Activated T-helper 1 cell treated with anti-CD3 and anti-CD28 coated beads, Interleukin-2, amount 50 U/mL, for 16 hours (primary cell): Measurements from ENCODE around the gene SNRNP70.
"Not testable (repeated sequence)": the region's sequence is repeated elsewhere in the genome, so short reads cannot be mapped to it uniquely, and the experiment has no call there.

Experiments used
- DNase-seq, 2 donors: peaks; one replicate each; pipeline ENCODE4 v3.0.0-alpha.2; 2020; ENCODE audit warnings: low read depth in 1 of 2, low spot score in 1 of 2

The SNRNP70 gene

DNA sequence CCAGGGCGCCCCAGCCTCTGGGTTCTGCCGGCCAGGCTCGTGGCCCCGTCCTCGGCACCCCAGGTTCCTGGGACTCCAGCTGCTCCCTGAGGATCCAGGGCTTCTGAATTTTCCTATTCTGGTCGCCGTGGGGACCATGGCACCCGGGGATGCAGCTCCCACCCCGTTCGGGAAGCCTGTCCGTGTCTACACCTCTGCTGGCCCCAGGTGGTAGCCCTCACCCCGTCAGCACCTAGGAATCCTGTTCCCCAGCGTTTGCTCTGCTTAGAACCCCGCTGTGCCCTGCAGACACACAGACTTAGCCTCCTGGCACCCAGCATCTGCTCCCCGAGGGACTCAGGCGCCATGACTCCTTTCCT lies 35.1 kb downstream of the SNRNP70 start:
- no peak for DNase-seq

DNA sequence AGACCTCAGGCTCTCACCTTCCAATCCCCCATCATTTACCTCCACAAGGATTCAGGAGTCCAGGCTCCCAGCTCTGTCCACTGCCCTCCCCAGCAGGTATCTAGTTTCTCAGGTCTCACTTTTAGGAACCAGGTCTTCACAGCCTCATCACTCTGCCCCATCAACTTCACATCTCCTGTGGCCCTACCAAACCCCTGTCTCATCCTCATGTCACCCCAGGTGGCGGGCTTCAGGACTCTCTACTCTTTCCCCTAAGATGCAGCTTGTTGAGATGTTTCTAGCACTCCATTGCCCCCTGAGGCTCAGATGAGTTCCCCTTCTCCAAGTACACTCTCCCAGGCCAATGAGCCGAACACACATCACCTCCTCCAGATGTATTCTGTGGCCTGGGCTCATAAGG lies 35.6 kb downstream of the SNRNP70 start:
- no peak for DNase-seq

DNA sequence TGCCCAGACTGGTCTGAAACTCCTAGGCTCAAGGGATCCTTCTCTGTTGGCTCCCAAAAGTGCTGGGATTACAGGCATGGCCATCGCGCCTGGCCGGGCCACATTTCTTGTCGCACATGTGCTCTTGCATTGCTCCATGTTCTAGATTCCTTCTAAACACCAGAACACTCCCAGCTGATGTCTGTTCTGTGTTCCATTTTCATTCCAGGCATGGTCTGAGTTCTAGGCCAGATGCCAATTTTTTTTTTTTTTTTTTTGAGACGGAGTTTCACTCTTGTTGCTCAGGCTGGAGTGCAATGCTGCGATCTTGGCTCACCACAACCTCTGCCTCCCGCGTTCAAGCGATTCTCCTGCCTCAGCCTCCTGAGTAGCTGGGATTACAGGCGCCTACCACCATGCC lies 36.6 kb downstream of the SNRNP70 start:
- not testable (repeated sequence) for DNase-seq

DNA sequence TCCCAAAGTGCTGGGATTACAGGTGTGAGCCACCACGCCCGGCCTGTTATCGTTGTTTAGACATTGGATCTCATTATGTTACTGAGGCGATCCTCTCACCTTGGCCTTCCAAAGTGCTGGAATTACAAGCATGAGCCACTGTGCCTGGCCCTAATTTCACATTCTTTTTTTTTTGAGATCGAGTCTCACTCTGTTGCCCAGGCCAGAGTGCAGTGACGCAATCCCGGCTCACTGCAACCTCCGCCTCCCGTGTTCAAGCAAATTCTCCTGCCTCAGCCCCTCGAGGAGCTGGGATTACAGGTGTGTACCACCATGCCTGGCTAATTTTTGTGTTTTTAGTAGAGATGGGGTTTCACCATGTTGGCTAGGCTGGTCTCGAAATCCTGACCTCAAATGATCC lies 38.0 kb downstream of the SNRNP70 start:
- not testable (repeated sequence) for DNase-seq

DNA sequence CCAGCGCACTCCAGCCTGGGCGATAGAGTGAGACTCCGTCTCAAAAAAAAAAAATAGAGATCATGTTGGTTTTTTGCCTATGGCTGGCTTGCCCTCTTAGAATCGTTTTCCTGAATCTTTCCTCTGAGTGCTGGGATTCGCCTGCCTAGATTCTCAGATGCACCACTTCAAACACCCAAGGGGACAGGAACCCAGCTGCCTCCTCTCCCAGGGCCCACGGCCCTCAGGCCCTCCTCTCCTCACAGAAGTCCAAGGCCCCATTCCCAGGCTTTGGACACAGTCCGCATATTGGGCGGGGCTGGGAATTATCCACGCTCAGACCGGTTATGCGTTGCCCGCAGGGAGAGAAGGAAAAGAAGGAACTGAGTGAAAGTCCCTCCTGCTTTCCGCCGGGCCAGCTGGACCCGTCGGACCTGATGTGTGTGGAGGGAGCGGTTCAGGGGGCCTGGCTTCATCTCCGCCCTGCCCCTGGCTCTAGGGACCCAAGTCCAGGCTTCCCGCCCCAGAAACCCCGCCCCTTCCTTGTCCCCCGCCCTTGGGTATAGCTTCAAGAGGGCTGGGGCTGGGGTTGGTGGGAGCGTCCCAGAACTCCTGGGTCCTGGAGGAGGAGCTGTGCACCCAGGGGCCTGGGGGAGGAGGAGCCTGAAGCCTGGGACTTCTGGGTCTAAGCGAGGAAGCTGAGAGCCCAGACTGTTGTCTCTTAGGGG lies 39.9 kb downstream of the SNRNP70 start:
- DNase-seq: no peak

DNA sequence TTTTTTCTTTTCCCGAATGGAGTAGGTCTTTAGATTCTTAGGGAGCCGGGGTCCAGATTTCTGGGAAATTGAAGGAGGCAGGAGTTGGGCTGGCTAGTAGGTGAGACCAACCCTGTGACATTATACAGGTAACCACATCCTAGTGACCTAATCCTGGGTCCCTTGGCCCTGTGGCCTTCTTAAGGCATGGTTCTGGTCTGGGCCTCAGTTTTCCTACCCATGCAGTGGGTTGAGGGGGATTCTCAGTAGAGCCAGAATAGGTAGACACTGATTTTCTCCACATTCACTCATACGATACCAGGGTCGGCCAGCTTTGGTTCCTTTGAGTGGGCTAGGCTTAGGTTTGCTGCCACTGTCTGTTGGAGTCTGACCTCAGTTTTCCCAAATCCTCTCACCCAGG lies 41.3 kb downstream of the SNRNP70 start:
- DNase-seq: no peak

DNA sequence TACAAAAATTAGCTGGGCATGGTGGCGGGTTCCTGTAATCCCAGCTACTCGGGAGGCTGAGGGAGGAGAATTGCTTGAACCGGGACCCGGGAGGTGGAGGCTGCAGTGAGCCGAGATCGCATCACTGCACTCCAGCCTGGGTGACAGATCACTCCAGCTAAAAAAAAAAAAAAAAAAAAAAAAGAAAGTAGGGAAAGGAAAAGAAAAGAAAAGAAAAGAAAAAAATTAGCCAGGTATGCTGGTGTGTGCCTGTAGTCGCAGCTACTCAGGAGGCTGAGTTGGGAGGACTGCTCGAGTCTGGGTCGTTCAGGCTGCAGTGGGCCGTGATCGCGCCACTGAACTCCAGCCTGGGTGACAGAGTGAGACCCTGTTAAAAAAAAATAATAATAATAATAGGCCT lies 42.0 kb downstream of the SNRNP70 start:
- DNase-seq: not testable (repeated sequence)

DNA sequence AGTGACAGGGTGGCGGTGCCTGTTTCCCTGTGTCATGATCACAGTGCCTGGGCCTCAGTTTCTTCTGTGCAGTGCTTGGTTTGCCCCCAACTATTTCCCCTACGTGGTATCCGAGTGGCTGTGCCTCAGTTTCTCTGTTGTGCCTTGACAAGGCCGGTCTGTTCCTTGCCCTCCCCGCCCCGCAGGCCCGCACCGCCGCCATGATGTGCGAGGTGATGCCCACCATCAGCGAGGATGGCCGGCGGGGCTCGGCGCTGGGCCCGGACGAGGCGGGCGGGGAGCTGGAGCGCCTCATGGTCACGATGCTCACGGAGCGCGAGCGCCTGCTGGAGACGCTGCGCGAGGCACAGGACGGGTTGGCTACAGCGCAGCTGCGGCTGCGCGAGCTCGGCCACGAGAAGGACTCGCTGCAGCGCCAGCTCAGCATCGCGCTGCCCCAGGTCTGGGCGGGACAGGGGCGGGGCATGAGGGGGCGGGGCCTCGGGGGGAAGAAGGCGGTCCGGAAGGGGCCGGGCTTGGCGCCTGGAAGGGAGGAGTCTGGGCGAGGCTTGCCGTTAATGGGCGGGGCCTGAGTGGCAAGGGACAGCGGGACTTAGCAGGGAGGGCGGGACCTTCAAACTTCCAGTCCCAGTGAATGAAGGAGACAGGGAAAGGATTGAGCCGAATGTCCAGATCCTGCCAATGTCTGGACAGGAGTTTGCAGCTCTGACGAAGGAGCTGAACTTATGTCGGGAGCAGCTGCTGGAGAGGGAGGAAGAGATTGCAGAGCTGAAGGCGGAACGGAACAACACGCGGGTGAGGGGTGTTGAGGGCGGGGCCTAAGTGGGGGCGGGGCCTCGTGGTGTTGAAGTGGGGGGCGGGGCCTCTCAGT lies 42.7 kb downstream of the SNRNP70 start:
- DNase-seq: peak; percentile 82 to 88

DNA sequence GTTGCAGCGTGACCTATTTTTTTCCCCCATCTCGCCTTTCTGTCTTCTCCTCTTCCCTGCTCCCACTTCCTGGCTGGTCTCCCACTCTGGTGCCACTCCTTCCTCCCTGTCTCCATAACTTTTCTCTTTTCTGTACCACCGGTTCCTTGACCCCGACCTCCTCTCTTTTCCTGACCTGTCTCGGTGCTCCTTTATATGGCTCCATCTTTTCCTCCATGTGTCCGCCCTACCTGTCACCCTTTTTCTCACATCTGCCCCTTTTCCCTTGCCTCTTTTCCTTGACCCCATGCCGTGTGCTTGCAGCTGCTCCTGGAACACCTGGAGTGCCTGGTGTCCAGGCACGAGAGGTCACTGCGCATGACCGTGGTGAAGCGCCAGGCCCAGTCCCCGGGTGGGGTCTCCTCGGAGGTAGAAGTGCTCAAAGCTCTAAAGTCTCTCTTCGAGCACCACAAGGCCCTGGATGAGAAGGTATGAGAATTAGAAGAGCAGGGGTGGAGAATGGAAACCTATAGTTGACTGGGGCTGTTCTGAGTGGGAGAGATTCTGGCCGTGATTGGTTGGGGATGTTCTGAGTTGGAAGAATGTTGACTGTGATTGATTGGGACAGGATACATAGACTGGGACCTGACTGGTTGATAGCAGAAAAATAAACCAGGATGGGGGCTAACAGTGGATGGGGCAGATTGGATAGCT lies 43.4 kb downstream of the SNRNP70 start:
- DNase-seq: no peak

DNA sequence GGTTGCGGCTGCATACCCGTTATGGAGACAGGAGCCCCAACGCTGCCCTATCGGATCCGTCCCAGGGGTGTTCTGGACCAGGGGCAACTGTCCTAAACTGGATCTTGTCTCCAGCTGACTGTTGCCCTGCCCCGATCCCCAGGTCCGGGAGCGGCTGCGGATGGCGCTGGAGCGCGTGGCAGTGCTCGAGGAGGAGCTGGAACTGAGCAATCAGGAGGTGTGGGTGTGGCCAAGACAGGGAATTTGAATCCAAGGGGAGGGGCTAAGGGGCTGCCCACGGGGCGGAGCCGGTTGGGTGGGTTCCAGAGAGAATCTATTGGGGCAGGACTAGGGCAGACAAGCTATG lies 44.0 kb downstream of the SNRNP70 start:
- DNase-seq: no peak

DNA sequence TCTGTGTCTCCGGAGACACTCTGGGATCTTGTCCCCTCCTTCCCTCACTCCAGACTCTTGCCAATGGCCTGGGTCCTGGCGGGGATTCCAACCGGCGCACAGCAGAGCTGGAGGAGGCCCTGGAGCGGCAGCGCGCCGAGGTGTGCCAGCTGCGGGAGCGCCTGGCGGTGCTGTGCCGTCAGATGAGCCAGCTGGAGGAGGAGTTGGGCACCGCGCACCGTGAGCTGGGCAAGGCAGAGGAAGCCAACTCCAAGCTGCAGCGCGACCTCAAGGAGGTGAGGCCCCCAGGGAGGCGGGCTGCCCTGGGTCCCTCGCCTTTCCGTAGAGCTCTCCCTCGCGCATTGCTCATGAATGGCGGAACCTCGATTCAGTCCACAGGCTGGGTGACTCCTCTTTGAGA lies 45.1 kb downstream of the SNRNP70 start:
- no peak for DNase-seq

DNA sequence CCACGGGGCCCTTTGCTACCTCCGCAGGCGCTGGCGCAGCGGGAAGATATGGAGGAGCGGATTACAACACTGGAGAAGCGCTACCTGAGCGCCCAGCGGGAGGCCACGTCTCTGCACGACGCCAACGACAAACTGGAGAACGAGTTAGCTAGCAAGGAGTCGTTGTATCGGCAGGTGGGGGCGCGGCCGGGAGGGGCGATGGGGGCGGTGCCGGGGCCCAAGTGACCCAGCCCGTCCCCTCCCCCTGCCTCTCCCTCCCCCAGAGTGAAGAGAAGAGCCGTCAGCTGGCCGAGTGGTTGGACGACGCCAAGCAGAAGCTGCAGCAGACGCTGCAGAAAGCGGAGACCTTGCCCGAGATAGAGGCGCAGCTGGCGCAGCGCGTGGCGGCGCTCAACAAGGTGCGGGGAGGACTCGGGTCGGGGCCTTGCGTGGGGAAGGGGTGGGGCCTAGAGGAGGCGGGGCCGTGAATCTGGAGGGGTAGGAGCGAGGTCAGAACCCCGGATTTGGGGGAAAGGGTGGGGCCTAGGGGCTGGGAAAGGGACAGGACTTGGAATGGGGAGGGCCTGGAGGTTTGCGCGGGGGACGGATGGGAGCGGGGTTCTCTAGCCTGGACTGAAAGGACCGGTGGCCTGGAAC lies 47.8 kb downstream of the SNRNP70 start:
- no peak for DNase-seq

DNA sequence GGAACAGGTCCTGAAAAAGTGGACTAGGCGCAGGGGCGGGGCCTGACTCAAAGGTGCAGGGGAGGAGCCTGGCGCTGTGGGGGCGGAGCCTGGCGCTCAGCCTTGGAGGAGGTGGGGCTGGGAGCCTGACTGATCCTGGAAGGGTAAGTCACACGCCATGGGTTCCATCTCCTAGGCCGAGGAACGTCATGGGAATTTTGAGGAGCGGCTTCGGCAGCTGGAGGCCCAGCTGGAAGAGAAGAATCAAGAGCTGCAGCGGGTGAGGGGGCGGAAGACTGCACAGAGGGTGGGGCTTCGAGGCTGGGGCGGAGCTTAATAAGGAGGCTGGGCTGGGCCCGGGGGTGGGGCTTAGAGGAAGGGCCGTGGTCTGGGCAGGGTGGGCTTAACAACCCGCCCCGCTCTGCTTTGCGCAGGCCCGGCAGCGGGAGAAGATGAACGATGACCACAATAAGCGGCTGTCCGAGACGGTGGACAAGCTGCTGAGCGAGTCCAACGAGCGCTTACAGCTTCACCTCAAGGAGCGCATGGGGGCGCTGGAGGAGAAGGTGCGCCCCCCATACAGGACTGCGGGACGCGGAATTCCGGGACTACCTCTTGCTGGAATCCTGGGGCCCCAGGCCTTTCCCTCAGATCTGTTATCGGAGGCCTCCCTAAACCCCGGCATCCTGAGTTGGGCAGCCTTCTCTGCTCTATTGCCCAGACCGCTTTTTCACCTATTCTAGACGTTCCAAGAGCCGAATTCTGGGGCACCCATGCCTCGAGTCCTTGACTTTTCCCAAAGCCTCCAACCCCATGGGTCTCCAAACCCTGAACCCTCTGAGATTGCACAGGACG lies 48.6 kb downstream of the SNRNP70 start:
- DNase-seq: peak in 1 of 2 donors; percentile 27

DNA sequence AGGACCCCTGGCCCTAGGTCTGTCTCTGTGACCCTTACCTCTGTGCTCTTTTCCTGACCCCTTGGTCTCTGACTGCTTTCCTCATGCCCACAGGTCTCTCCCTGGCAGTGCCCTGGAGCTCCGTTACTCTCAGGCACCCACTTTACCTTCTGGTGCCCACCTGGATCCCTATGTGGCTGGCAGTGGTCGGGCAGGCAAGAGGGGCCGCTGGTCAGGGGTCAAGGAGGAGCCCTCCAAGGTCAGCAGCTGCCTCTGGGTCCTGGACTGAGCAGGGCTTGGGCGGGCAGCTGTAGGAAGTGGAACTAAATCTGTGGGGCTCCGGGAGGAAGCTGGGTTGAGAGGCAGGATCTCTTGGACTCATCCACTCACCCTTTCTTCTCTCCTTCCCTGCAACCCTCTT lies 50.4 kb downstream of the SNRNP70 start:
- no peak for DNase-seq

DNA sequence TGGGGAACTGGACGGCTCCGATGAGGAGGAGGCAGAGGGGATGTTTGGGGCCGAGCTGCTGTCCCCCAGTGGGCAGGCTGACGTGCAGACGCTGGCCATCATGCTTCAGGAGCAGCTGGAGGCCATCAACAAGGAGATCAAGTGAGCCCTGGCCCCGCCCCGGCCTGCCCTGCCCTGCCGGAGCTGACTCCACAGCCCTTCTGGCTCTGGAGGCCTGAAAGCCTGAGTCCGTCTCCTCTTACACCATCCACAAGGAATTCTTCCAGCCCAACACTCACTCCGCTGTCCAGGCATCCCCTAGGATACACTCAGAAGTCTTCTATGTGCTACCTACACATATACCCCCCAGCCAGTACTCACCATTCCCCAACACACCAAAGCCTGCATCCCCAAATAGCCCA lies 51.5 kb downstream of the SNRNP70 start:
- DNase-seq: no peak

DNA sequence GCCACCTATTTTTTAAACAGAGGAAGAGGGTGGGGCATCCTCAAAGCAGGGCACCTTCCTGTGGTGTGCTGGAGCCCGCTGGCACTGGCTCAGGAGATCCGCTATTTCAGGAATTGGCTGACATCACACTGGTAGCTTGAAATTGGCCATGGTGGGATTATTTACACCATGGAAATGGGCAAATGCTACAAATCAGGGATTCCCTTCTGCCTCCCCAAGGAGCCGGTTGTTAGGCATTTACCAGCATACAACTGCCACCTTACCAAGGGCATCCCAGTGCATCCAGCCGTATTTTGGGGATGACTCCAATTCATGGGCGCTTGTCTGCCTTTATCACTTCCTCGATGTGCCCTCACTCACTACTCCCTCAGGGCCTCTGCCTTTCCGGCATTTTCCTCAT lies 55.7 kb downstream of the SNRNP70 start:
- DNase-seq: no peak

DNA sequence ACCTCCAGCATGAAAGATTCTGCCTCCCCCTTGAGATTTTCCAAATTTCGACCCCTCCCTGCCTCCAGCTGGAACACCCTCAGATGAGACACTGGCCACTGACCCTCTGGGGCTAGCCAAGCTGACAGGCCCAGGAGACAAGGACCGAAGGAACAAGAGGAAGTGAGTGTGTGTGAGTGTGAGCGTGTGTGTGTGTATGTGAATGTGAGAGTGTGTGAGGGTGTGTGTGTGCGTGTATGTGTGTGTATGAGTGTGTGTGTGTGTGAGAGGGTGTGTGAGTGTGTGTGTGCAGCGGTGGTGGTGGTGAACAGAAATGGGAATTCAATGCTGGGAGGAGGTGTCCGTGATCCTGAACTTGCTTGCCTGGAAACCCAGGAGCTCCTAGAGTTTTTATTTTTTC lies 56.1 kb downstream of the SNRNP70 start:
- DNase-seq: no peak

DNA sequence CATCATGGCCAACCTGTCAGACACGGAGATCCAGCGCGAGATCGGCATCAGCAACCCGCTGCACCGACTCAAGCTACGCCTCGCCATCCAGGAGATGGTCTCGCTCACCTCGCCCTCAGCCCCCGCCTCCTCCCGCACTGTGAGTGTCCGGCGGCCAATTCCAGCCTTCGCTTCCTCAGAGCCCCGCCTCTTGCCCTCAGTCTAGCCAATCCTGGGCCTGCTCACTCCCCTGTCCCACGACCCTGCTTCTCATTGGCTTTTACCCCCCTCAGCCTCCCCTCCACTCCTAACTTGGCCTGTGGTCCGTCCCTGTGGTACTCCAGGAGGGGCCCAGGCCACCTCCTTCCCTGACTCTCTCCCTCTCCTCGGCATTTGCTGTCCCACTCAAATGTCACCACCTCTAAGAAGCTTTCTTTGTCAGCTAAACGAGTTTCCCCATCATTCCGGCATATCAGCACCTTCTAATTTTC lies 57.6 kb downstream of the SNRNP70 start:
- peak in 1 of 2 donors; percentile 28 for DNase-seq

DNA sequence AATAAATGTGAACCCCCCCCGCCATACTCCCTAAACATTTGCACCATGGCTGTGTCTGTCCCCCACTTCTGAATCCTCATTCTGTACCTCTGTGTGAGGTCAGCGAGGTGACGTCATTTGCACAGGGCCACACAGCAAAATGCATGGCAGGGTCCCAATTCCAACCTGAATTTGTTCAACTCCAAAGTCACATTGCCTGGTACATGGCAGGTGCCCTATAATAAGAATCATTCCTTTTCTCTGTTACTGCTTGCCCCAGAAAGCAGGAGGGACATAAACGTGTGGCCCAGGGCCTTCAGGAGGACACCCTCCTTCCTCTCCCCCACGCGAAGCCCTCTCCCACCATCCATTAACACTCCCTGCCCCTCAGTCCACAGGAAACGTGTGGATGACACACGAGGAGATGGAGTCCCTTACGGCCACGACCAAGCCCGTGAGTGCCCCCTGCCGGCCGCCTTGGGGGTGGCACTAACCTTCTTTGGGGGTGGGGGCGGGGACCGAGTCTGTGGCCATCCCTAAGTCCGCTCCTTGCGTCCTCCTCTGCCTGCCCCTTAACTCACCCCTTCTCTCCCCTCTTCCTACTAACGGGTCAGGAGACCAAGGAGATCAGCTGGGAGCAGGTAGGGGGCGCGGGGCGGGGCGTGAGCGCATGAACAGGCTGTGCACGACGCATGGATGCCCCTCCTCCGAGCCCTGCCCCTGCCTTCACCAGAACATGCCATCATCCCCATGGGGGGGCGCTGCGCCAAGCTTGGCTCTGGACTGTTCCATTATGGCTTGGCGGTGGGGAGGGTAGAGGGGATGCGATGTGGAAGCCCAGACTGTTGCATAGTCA lies 60.5 kb downstream of the SNRNP70 start:
- DNase-seq: peak; percentile 65 to 68

DNA sequence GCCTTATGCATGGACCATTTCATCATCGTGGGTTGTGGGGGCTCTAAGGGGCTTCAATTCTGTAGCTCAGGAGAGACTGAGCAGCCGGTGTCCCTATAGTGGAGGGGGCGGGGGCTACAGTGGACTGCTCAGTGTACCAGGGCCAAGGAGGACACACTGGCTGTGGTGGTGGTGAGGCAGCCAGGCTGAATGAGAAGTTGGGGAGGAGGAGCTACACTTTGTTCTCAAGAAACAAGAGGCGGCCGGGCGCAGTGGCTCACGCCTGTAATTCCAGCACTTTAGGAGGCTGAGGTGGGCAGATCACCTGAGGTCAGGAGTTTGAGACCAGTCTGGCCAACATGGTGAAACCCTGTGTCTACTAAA lies 61.1 kb downstream of the SNRNP70 start:
- not testable (repeated sequence) for DNase-seq
